ENCODE results near the gene PI3. TPM values are rescaled to one million over a fixed set of nuclear protein-coding genes. Genes with fewer than 3 reads are reported as not detected.

PI3 gene
- total RNA-seq (2021; ENCODE audit: unreplicated experiment), result not detected
- not detected for polyA plus RNA-seq (2012; ENCODE audit: insufficient read length)
- Bru-seq, nascent RNA, result not detected
- BruChase-seq, experiment 1, labeled RNA remaining after a 2-hour chase, result not detected
- BruChase-seq, experiment 2, labeled RNA remaining after a 6-hour chase, result not detected
- long read RNA-seq, result 0 reads

DNA sequence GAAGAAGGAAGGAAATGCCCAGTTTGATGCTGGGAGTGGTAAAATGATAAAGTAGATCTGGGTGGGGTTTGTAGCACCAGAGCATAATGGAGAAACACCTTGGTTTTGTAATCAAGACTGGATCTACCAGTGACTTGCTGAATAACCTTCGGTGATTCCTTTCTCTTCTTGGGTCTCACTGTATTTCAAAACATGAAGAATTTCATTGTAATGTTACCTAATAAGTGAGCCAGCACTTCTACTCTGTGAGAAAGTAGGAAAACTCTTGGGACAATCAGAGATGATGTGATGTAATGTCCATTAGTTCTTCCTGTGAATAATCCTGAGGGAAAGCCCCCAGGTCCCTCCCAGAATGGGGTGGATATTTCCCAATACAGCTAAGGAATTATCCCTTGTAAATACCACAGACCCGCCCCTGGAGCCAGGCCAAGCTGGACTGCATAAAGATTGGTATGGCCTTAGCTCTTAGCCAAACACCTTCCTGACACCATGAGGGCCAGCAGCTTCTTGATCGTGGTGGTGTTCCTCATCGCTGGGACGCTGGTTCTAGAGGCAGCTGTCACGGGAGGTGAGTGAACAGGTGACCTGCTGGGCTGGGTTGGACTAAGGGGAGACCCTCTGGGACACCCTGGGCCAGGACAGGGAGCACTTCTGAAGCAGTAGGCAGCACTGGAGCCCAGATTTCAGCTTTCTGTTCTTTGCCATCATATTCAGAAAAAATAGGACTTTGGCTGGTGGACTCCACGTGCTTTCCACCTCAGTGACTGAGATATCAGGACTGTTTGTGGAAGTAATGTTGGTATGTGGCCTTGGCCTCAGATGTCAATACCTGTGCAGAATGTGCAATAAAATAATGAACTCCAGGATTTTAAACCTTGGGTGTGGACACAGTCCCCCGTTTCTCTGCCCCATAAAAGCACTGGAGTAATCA is at the start of gene PI3:
Gene PI3, plus strand, starts transcription at position 469 of the 931 bp plus-strand sequence. Its CDS starts 21 bp downstream, at position 490.
- no peaks in the 10 kb centered on the region; the same call in 1 of the 2 replicates for H3K27me3 ChIP-seq (ENCODE audit: control insufficient read depth, insufficient read depth, low read length)
- in situ Hi-C loops (cut with HindIII; ENCODE audit: low pct_unique_long_range_greater_than_20kb, low sequenced_read_pairs), result no loop called here
- CTCF ChIA-PET, result no interaction called here
- no peak within 1 kb of the TSS for H3K27ac ChIP-seq (ENCODE audit: low read length)
- H3K9me3 ChIP-seq (ENCODE audit: control insufficient read depth, insufficient read depth, low read depth, low read length), result no peaks in the 10 kb centered on the region
- POLR2A ChIA-PET, result no interaction called here
- intact Hi-C loops (cut with micrococcal nuclease; ENCODE audit: unreplicated experiment), result no loop called here
- TF ChIP-seq TCF7L2 (IDR thresholded peaks at IDR 0.05; ENCODE audit: low read depth, low read length), result no peak
- no peak for TF ChIP-seq POLR2AphosphoS5 (IDR thresholded peaks at IDR 0.05; ENCODE audit: low read depth, low read length)
- no peak for TF ChIP-seq CTCF (IDR thresholded peaks at IDR 0.05)
- TF ChIP-seq, protein P1, sequence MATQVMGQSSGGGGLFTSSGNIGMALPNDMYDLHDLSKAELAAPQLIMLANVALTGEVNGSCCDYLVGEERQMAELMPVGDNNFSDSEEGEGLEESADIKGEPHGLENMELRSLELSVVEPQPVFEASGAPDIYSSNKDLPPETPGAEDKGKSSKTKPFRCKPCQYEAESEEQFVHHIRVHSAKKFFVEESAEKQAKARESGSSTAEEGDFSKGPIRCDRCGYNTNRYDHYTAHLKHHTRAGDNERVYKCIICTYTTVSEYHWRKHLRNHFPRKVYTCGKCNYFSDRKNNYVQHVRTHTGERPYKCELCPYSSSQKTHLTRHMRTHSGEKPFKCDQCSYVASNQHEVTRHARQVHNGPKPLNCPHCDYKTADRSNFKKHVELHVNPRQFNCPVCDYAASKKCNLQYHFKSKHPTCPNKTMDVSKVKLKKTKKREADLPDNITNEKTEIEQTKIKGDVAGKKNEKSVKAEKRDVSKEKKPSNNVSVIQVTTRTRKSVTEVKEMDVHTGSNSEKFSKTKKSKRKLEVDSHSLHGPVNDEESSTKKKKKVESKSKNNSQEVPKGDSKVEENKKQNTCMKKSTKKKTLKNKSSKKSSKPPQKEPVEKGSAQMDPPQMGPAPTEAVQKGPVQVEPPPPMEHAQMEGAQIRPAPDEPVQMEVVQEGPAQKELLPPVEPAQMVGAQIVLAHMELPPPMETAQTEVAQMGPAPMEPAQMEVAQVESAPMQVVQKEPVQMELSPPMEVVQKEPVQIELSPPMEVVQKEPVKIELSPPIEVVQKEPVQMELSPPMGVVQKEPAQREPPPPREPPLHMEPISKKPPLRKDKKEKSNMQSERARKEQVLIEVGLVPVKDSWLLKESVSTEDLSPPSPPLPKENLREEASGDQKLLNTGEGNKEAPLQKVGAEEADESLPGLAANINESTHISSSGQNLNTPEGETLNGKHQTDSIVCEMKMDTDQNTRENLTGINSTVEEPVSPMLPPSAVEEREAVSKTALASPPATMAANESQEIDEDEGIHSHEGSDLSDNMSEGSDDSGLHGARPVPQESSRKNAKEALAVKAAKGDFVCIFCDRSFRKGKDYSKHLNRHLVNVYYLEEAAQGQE (IDR thresholded peaks at IDR 0.05; ENCODE audit: insufficient read depth in 1 of 2, low read depth in 2 of 2, low read length in 1 of 2), result no peak
- no peak for TF ChIP-seq SIN3A (IDR thresholded peaks at IDR 0.05; ENCODE audit: borderline replicate concordance, insufficient read depth, low read depth, low read length)
- DNase-seq (ENCODE audit: low read depth, low spot score), result no peak
- H3K4me1 ChIP-seq (ENCODE audit: control insufficient read depth, insufficient read depth, low read length), result no peaks in the 10 kb centered on the region
- no TSS peak for BruUV-seq (replicated peaks)
- no peak within 1 kb of the TSS for H3K4me3 ChIP-seq (ENCODE audit: low read depth in 2 of 2, low read length in 2 of 2)
- H3K36me3 ChIP-seq (ENCODE audit: control insufficient read depth, insufficient read depth, low read length), result no peaks in the 10 kb centered on the region
- no peak for ATAC-seq

DNA sequence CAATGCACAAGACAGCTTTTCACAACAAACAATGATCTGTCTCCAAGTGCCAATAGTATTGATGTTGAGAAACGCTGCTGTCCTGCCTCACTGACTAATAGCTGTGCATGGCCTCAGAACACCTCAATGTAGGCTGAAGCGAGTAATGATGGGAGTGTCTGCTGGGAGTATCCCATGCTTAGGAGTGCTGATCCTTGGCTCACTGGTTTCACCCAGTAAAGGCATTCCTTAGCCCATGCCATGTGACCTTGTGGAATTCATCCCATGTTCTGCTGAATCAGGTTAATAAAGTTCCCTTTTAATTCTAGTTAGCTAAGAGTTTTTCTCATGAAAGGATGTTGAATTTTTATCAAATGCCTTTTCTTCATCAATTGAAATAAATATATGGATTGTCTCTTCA is 46.6 kb upstream of the PI3 start:
- no peak overlapping the region for H3K27ac ChIP-seq (ENCODE audit: low read length)
- DNase-seq (ENCODE audit: low read depth, low spot score) (no peak), ATAC-seq (no peak)
- peaks cover 14% of the 10 kb centered on the region for H3K27me3 ChIP-seq (ENCODE audit: control insufficient read depth, insufficient read depth, low read length)
- no peak overlapping the region for H3K4me3 ChIP-seq (ENCODE audit: low read depth in 2 of 2, low read length in 2 of 2)
- ChIA-PET POLR2A (interaction anchor here (0.6 kb wide), 1 partner anchor 207 kb away, joined by 4 read pairs; no protein-coding TSS in a partner anchor), CTCF (no interaction called here)
- intact Hi-C loops (cut with micrococcal nuclease; ENCODE audit: unreplicated experiment) (no loop called here), in situ Hi-C loops (cut with HindIII; ENCODE audit: low pct_unique_long_range_greater_than_20kb, low sequenced_read_pairs) (no loop called here)
- no peak for TF ChIP-seq TCF7L2 (IDR thresholded peaks at IDR 0.05; ENCODE audit: low read depth, low read length)
- TF ChIP-seq SIN3A (IDR thresholded peaks at IDR 0.05; ENCODE audit: borderline replicate concordance, insufficient read depth, low read depth, low read length), result no peak
- TF ChIP-seq, protein P1 (IDR thresholded peaks at IDR 0.05; ENCODE audit: insufficient read depth in 1 of 2, low read depth in 2 of 2, low read length in 1 of 2), result no peak
- no TSS peak for BruUV-seq (replicated peaks)
- H3K4me1 ChIP-seq (ENCODE audit: control insufficient read depth, insufficient read depth, low read length), result no peaks in the 10 kb centered on the region
- H3K9me3 ChIP-seq (ENCODE audit: control insufficient read depth, insufficient read depth, low read depth, low read length), result no peaks in the 10 kb centered on the region
- no peaks in the 10 kb centered on the region for H3K36me3 ChIP-seq (ENCODE audit: control insufficient read depth, insufficient read depth, low read length)

Measured in Panc1 (cell line).